ENCODE measurements around the gene ABAT. TPM values are rescaled to one million over a fixed set of nuclear protein-coding genes. Genes with fewer than 3 reads are reported as not detected.

The ABAT gene
- total and polyA plus RNA-seq, 2 experiments from 2014 or later: 31.2 to 59.1 TPM

DNA sequence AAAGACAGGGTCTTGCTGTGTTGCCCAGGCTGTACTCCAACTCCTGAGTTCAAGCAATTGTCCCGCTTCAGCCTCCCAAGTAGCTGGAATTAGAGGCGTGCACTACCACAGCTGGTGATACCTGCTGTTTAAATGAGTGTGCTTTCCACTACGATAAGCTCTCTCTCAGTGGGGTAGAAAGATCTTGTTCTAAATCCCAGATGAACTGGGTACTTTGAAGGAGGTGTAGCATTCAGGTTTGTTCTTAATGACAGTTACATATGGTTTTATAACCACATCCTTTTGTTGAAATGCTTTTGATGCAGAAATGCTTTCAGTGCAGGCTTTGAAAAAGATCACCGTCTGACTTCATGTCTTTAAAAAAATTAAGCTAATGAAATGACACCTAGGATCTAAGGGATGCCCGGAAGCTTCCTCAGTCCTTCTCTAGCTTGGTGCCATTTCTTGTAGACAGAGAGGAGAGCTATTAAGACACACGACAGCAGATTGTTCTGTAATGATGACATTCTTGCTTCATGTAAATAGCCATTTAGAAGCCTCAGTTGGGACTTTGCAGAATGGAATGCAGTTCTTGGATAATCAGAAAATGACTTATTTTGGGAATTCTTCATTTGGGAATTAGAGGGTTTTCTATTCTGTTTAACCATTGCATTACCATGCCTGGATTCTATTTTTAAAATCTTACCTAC, 142.7 kb downstream of the ABAT start:
- Histone ChIP-seq H3K4me2 (no peak overlapping the region), H3K9me3 (ENCODE audit: low read depth) (no peaks in the 10 kb centered on the region), H3K36me3 (replicated peaks; ENCODE audit: insufficient read depth, low read depth) (no peaks in the 10 kb centered on the region), H3K4me3 (no peak overlapping the region), H3K9me2 (replicated peaks; ENCODE audit: insufficient read depth) (no peaks in the 10 kb centered on the region), H3K27ac (no peak overlapping the region), H3K79me2 (peaks cover 3% of the 10 kb centered on the region), H3K4me1 (ENCODE audit: insufficient read depth) (no peaks in the 10 kb centered on the region), H3K27me3 (no peaks in the 10 kb centered on the region), H4K20me1 (ENCODE audit: insufficient read depth, poor library complexity, severe bottlenecking) (no peaks in the 10 kb centered on the region), H2AFZ (no peak overlapping the region)
- DNase-seq (ENCODE audit: low spot score): no peak
- no peak for TF ChIP-seq EZH2phosphoT487 (IDR thresholded peaks at IDR 0.05; ENCODE audit: low read depth, severe bottlenecking, unreplicated experiment)
- TF ChIP-seq, protein P1, sequence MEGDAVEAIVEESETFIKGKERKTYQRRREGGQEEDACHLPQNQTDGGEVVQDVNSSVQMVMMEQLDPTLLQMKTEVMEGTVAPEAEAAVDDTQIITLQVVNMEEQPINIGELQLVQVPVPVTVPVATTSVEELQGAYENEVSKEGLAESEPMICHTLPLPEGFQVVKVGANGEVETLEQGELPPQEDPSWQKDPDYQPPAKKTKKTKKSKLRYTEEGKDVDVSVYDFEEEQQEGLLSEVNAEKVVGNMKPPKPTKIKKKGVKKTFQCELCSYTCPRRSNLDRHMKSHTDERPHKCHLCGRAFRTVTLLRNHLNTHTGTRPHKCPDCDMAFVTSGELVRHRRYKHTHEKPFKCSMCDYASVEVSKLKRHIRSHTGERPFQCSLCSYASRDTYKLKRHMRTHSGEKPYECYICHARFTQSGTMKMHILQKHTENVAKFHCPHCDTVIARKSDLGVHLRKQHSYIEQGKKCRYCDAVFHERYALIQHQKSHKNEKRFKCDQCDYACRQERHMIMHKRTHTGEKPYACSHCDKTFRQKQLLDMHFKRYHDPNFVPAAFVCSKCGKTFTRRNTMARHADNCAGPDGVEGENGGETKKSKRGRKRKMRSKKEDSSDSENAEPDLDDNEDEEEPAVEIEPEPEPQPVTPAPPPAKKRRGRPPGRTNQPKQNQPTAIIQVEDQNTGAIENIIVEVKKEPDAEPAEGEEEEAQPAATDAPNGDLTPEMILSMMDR (IDR thresholded peaks at IDR 0.05; ENCODE audit: poor library complexity): no peak
- no peak for TF ChIP-seq EZH2 (IDR thresholded peaks at IDR 0.05; ENCODE audit: borderline replicate concordance)
- WGBS (ENCODE audit: low lambda C conversion rate, missing lambda C conversion rate): 95% methylated on average over 6 of the region's 6 CpGs

DNA sequence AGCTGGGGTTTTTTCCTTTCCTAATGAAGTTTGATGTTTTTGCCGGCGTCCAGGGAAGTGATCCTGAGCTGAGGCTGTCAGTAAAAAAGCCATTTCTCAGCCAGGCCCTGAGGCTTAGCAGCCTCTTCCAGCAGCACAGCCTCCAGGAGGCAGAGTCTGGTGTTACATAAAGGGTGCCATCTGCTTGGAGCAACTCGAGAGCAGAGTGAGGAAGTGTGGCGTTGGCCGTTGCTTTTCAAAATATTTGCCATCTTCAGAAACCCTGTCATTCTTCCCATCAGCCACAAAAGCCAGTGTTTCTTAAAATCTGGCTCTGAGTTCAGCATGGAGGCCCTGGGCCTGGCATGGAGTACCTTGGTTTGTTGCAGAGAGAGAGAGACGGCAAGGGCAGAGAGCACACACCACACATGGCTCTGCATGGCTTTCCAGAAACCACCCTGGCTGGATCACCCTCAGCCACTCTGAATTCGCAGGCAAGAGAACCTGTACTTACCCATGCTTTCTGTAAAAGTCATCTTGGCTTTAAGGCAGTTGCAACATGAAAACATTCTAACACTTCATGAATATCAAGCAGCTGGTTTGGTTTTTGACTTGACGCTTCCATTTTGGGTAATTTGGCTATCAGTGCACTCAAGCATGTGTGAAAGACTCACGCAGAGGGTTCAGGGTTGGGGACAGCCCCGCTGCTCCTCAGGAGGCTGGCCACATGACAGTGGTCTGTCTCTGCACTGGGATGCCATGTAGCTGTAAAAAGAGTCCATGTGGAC, 144.3 kb downstream of the ABAT start:
- H3K9me2 ChIP-seq (replicated peaks; ENCODE audit: insufficient read depth): no peaks in the 10 kb centered on the region
- no peak overlapping the region for H3K27ac ChIP-seq
- H3K27me3 ChIP-seq: no peaks in the 10 kb centered on the region
- H3K36me3 ChIP-seq (replicated peaks; ENCODE audit: insufficient read depth, low read depth): no peaks in the 10 kb centered on the region
- no peak overlapping the region for H3K4me2 ChIP-seq
- no peak overlapping the region for H3K4me3 ChIP-seq
- peaks cover 3% of the 10 kb centered on the region for H3K79me2 ChIP-seq
- no peak overlapping the region for H2AFZ ChIP-seq
- no peaks in the 10 kb centered on the region for H3K9me3 ChIP-seq (ENCODE audit: low read depth)
- WGBS (ENCODE audit: low lambda C conversion rate, missing lambda C conversion rate): 94% methylated on average over 10 of the region's 10 CpGs
- no peak for DNase-seq (ENCODE audit: low spot score)
- no peaks in the 10 kb centered on the region for H3K4me1 ChIP-seq (ENCODE audit: insufficient read depth)
- no peaks in the 10 kb centered on the region for H4K20me1 ChIP-seq (ENCODE audit: insufficient read depth, poor library complexity, severe bottlenecking)
- TF ChIP-seq EZH2 (IDR thresholded peaks at IDR 0.05; ENCODE audit: borderline replicate concordance) (no peak), EZH2phosphoT487 (IDR thresholded peaks at IDR 0.05; ENCODE audit: low read depth, severe bottlenecking, unreplicated experiment) (no peak)
- TF ChIP-seq, protein P1 (IDR thresholded peaks at IDR 0.05; ENCODE audit: poor library complexity): no peak

DNA sequence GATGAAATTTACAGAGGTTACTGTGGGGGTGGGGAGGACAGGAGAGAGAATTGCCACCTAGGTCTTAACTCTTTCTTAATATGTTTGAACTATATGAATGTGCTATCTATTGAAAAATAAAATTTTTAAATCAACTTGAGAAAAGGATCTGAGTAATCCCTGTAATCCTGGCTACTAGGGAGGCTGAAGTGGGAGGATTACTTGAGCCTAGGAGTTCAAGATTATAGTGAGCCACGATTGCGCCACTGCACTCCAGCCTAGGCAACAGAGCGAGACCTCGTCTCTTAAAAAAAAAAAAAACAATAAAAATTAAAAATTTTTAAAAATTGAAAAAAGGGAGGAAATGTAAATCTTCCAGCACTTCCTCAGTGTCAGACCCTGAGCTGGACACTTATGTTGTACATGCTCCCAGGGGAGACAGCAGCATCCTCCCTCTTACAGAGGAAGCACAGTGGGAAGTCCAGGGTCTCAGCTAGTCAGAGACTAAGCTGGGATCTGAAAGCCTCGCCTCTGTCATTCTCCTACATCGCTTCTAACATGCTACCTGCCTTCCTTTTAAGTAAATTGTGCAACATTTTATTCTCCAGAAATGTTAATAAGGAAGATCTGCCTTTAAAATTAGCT, 145.1 kb downstream of the ABAT start:
- H3K27me3 ChIP-seq: no peaks in the 10 kb centered on the region
- DNase-seq (ENCODE audit: low spot score): no peak
- H3K79me2 ChIP-seq: peaks cover 3% of the 10 kb centered on the region
- H3K4me2 ChIP-seq: no peak overlapping the region
- TF ChIP-seq EZH2 (IDR thresholded peaks at IDR 0.05; ENCODE audit: borderline replicate concordance): no peak
- TF ChIP-seq, protein P1 (IDR thresholded peaks at IDR 0.05; ENCODE audit: poor library complexity): no peak
- TF ChIP-seq EZH2phosphoT487 (IDR thresholded peaks at IDR 0.05; ENCODE audit: low read depth, severe bottlenecking, unreplicated experiment): no peak
- H3K27ac ChIP-seq: no peak overlapping the region
- H3K9me2 ChIP-seq (replicated peaks; ENCODE audit: insufficient read depth): no peaks in the 10 kb centered on the region
- no peaks in the 10 kb centered on the region for H3K9me3 ChIP-seq (ENCODE audit: low read depth)
- H4K20me1 ChIP-seq (ENCODE audit: insufficient read depth, poor library complexity, severe bottlenecking): no peaks in the 10 kb centered on the region
- no peak overlapping the region for H2AFZ ChIP-seq
- H3K4me3 ChIP-seq: no peak overlapping the region
- 89% methylated on average over 6 of the region's 6 CpGs for WGBS (ENCODE audit: low lambda C conversion rate, missing lambda C conversion rate)
- no peaks in the 10 kb centered on the region for H3K4me1 ChIP-seq (ENCODE audit: insufficient read depth)
- H3K36me3 ChIP-seq (replicated peaks; ENCODE audit: insufficient read depth, low read depth): no peaks in the 10 kb centered on the region
